ENCODE results near the gene LRRC8C.

The LRRC8C gene

DNA sequence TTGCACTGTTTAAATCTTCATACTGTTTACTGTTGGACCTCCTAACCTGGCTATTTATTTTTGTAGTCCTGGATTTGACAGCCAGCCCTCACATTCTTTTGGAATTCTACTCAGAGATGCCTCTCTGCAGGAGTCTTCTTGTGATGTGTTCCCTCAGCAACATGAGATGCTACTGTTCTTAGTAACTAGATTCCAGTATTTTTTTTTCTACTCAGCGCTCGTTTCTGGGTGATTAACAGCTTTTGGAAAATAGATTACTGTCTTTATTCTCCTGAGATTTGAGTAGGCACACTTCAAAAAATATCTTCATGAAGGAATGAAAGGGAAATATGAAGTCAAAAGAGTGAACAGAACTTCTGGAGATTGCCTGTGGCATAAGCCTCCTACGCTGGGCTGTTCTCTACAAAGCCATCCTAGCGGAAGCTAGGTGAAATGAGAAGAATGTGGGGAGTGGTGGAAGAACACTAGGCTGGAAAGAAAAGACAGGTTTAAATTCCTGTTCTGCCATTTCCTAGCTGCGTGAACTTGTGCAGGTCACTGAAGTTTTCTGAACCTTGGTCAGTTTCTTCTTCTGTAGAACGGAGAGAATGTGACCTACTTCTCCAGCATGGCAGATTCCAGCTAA, 75.9 kb downstream of the LRRC8C start:
- no peak for DNase-seq

DNA sequence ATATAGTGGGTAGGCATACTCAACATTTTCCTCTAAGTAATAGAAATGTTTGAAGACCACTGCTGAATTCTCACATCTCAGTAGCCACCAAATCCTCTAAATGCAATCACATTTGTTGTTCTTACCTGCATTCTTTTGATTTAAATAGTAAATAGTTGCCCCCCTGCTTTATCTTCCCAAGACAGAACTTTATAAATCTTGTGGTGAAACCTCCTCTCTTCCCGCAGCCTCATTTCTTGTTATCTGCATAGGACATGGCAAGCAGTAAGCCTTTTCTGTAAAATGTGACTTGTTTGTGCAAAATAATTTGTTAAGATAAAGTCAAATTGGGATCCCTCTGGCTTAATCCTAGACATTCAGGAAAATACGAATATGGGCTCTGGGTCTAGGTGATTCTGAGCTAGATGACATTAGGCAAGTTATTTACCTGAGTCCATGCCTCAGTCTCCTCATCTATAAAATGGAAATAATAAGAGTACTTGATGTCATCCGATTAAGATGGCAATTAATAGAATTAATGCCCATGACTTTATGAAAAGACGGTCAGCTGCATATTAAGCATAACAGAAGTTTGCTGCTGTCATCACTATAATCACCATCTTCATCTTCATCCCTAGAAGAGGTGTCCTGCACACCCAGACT, 77.7 kb downstream of the LRRC8C start:
- no peak for DNase-seq

GRCh38 chr1:89711140-89711778, 78.3 kb downstream of the LRRC8C start:
- DNase-seq: no peak

DNA sequence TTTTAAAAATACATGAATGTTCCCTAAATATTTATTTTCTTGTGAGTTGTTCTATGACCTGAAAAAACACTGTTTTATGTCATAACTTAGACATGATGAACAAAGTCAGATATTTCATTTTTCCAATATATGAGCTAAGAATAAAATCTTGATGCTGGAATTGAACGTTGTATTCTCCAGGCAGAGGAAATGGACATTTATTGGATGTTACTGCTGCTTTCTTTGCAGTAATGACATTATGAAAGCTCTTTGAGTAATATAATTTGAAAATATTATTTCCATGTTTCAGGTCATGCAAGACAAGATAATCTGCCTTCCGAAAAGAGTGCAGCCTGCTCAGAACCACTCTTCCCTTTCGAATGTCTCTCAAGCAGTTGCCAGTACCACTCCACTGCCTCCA, 79.5 kb downstream of the LRRC8C start:
- DNase-seq: no peak

DNA sequence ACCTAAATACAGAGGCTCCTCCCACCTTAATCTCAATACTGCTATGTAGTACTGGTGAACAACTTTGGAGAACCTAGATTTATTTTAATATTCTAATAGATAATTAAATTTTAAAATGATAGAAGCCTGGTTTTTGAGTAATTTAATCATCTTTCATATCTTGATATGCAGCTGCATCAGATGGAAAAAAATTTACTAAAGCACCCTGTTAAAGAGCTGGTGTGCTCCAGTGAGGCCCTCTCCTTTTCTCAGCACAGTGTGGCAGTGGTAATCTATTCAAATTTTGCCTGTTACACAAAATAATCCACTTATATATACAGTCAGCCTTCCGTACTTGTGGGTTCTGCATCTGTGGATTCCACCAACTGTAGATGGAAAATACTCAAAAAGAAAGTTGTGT, 82.8 kb downstream of the LRRC8C start:
- no peak for DNase-seq

GRCh38 chr1:89719502-89720306, 86.8 kb downstream of the LRRC8C start:
- peak; percentile 57 for DNase-seq

DNA sequence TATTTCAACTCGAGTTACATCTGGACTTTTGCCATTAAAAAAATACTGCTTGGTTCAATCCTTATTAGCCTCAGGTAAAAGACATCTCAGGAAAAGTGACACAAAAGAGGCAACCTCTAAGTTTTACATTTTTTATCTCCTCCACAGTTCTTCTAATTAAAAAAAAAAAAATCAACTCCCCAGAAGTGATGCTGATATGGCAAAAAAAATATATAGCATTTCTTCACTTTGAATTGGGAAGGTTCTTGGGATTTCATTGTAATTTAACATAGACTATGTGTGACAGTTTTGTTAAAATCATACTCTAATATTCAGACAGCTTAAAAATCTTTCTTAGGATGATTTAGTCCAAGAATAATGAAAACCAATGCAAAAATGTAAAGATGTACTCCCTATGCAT, 87.9 kb downstream of the LRRC8C start:
- no peak for DNase-seq

DNA sequence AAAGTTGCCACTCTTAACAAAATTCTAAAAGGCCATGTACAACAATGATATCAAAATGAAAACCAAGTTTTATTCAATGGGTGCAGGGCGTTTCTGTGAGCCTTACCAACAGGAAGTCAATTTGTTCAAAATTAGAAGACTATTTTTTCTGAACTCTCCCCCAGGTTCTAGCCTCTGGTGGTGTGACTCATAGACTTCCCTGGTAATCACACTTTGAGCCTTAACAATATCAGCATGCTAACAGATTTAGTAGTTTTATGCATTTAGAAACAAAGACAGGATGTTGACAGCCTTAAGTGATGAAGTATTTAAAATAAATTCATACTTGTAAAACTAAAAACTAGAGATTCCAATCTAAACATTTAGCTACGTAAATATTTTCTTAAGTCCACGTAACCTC, 88.4 kb downstream of the LRRC8C start:
- no peak for DNase-seq

DNA sequence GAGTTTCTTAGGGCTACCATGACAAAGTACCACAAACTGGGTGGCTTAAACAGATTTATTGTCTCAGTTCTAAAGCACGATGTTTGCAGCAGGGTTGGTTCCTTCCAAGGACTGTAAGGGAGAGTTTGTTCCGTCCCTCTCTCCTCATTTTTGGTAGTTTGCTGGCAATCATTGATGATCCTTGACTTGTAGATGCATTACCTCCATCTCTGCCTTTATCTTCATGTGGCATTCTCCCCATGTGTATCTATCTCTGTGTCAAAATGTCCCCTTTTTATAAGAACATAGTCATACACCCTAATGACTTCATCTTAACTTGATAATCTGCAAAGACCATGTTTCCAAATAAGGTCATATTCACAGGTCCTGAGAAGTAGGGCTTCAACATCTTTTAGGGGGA, 90.2 kb downstream of the LRRC8C start:
- no peak for DNase-seq

- no peak for DNase-seq
These were observed 90.9 kb downstream of the LRRC8C start for GRCh38 chr1:89723863-89724262.

GRCh38 chr1:89724369-89725010, 91.6 kb downstream of the LRRC8C start:
- no peak for DNase-seq

DNA sequence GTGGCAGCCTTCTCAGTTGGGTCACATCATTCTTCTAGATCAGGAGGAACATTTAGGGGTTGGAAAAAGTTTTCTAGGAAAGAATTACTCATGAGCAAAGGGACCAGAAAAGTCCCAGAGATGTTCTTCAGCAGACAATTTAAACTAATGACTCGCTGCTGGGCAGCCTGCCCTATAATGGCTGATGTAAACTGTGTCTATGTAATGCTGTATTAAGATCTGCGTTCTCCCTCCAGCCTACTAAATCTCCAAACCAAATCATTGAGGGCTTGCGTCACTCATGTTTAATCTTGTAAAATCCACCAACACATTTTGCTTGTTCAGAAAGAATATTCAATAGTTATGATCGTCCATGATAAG, 92.1 kb downstream of the LRRC8C start:
- no peak for DNase-seq

GRCh38 chr1:89725631-89726030, 92.7 kb downstream of the LRRC8C start:
- no peak for DNase-seq

DNA sequence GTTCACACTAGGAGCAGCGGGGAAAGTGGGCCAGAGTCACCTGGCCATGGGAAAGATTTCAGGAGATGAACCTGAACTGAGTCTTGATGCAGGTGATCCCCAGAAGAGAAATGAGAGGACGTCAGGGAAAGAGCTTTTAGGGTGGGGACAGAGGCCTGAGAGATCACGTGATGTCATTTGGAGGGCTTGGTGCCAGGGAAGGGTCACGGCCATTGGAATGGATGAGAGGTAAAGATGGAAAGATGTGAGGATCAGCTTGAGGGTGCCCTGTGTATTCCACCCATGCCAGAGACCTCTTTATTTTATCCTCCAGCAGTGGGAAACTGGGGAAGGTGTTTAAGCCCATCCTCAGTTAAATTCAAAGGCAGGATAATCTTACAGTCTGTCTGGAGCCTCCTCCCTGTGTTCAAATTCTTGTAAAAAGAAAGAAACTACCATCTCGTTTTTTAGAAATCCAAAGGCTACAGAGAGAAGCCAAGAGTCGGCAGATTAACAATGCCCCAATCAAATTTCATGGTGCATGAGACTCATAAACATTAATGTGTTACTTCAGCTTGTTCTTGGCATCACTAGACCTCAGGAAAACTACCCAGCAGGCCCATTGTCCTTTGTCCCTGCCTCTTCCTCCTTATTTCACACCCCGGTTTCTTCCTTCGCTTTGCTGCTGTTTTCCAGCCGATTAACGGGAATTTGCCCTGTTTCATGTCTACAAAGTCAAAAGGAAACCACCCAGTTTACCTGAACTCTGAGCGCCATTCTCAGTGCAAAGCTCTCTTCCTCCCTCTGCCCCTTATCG, 94.8 kb downstream of the LRRC8C start:
- DNase-seq: no peak

- DNase-seq: no peak
These were observed 95.5 kb downstream of the LRRC8C start for GRCh38 chr1:89728381-89728780.

GRCh38 chr1:89732206-89732605, 99.3 kb downstream of the LRRC8C start:
- no peak for DNase-seq

- no peak for DNase-seq
These were observed 99.8 kb downstream of the LRRC8C start for GRCh38 chr1:89732643-89733222.

DNA sequence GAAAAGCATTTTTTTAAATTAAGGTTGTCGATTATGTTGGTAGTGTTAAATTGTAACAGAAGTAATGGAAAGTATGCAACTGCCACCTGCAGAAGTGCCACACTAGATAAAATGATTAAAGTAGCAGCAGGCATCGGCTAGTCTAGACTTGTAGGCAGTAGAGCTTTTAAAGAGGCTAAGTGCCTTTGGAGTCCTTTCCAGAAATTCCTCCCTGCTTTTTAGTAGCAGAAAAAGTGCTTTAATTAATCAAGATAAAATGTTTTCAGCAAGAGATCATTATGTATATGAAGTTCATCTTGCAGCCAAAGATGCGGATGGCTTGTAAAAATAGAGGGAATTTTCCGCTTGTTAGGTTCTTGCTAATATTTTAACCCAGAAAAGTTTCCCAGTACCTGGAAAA, 100.8 kb downstream of the LRRC8C start:
- DNase-seq: peak; percentile 73

GRCh38 chr1:89734442-89734841, 101.5 kb downstream of the LRRC8C start:
- no peak for DNase-seq

DNA sequence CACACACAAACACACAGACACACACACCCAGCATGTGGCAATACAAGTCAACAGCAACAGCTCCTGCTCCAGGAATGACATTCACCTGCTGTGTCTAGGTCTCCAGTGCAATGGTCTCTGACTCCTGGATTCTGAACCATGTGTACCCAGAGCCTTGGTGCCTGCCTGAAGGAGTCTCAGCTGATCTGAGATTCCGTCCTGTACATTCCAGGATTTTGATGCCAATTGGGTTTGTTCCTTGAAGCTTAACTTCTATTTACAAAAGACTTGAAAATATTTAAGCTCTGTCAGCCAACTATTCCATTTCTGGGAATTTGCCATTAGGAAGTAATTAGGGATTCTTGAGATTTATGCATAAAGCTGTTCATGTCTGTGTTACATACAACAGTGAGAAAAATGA, 102.6 kb downstream of the LRRC8C start:
- DNase-seq: no peak

- no peak for DNase-seq
These were observed 104.2 kb downstream of the LRRC8C start for GRCh38 chr1:89736937-89737733.
